IPS-20b (cell line): ENCODE data around the gene PAQR5.

Experiments
- H3K27ac ChIP-seq: one replicate; pipeline ENCODE4 v1.5.1; 2013; ENCODE audit warnings: low read length
- H3K27me3 ChIP-seq: 2 replicates; pipeline ENCODE4 v1.6.1; 2013; ENCODE audit warnings: mild to moderate bottlenecking, low read length, inconsistent platforms; ENCODE audit not compliant: insufficient read depth
- H3K36me3 ChIP-seq: 2 replicates; pipeline ENCODE4 v1.6.1; 2013; ENCODE audit warnings: low read depth, mild to moderate bottlenecking, inconsistent platforms, low read length, moderate library complexity; ENCODE audit not compliant: insufficient read depth
- H3K4me1 ChIP-seq: 2 replicates; pipeline ENCODE4 v1.6.1; 2013; ENCODE audit warnings: mild to moderate bottlenecking, control low read depth, inconsistent platforms, low read length, moderate library complexity; ENCODE audit not compliant: insufficient read depth
- H3K4me3 ChIP-seq: 2 replicates; pipeline ENCODE4 v1.5.1; 2013; ENCODE audit warnings: mild to moderate bottlenecking, low read length, inconsistent platforms
- H3K9ac ChIP-seq: 2 replicates; pipeline ENCODE4 v1.6.1; 2013; ENCODE audit warnings: low read depth, mild to moderate bottlenecking, inconsistent platforms, low read length, moderate library complexity
- H3K9me3 ChIP-seq: 2 replicates; pipeline ENCODE4 v1.6.1; 2013; ENCODE audit warnings: mild to moderate bottlenecking, low read depth, low read length, inconsistent platforms; ENCODE audit not compliant: insufficient read depth

The PAQR5 gene

DNA sequence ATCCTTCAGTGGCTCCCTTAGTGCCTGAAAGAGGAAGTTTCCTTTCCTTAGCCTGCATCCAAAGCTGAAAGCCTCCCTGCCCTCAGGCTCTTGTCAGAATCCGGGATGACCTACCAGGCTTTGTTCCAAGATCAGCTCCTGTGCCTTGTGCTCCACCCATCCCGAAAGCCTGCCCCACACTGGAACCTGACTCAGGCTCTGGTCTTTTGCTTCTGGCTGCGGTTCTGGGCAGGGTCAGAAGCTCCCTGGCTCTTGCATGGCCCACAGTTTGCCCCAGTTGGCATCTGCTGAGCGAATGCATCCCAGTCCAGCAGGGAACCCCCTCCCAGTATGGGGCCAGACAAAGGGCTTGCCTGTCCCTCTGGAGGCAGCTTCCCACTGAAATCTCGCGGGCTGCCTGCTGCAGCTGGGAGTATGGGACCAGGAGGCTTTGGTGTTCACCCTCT, 89.6 kb downstream of the PAQR5 start:
- Histone ChIP-seq H3K27ac (no peak overlapping the region), H3K4me3 (no peak overlapping the region), H3K27me3 (no peaks in the 10 kb centered on the region), H3K4me1 (no peaks in the 10 kb centered on the region; the same call in 1 of the 2 replicates), H3K9me3 (no peaks in the 10 kb centered on the region), H3K36me3 (no peaks in the 10 kb centered on the region), H3K9ac (no peak overlapping the region)

- no peak overlapping the region for H3K4me3 ChIP-seq
- H3K9ac ChIP-seq, result no peak overlapping the region
- H3K4me1 ChIP-seq, result no peaks in the 10 kb centered on the region; the same call in 1 of the 2 replicates
- no peak overlapping the region for H3K27ac ChIP-seq
- no peaks in the 10 kb centered on the region for H3K27me3 ChIP-seq
- no peaks in the 10 kb centered on the region for H3K36me3 ChIP-seq
- no peaks in the 10 kb centered on the region for H3K9me3 ChIP-seq
Observed at GRCh38 chr15:69389426-69389825, 90.7 kb downstream of the PAQR5 start.

DNA sequence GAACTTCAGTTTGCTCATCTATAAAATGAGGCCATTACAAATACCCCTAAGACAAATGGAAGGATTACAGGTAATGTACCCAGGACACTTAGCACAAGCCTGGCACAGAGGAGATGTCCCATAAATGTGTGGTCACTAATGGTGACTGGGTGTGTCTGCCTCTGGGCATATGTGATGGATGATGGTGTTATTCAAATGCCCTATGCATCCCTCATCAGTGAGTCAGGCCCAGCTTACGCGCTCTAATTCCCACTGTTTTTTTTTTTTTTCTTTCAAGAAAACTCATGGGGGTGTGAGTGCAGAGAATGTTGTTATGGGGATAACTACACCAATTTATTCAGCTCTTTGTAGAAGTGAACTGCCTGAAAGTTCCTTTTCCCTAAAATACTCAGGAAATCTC, 91.9 kb downstream of the PAQR5 start:
- no peaks in the 10 kb centered on the region; the same call in none of the 2 replicates for H3K4me1 ChIP-seq

DNA sequence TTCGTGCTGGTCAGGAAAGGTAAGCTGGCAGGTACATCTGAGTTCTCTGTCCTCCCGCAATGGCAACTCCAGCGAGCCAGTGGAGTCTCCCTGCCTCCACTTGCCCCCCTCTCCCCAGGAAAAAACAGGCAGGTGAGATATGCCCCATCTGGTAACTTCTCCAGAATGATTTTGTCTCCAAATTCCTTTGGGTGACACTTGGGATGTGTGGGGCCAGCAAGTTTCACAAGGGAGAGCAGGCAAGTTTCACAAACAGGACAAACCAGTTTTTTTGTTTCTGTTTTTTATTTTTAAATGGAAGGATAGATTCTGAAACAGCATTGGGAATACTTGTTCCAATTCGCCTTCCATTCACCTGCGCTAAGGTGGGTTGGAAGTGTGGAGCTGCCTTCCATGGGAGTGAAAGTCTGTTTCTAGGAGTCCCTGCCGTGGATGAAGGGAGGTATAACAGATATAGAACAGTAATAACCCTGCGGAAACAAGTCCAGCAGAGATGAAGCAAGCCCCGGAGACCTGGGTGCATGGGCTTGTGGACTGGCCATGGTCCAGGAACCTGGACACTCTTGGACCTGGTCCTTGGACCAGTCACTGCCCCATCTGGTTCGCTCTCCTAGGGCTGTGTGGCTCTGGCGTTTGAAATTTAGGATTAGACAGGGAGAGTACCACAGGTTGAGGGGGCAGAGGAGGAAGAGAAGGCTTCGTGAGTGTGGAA, 92.5 kb downstream of the PAQR5 start:
- H3K4me3 ChIP-seq, result no peak overlapping the region
- no peaks in the 10 kb centered on the region for H3K36me3 ChIP-seq
- no peak overlapping the region for H3K27ac ChIP-seq
- no peaks in the 10 kb centered on the region for H3K27me3 ChIP-seq
- no peaks in the 10 kb centered on the region; the same call in none of the 2 replicates for H3K4me1 ChIP-seq
- H3K9me3 ChIP-seq, result no peaks in the 10 kb centered on the region
- no peak overlapping the region for H3K9ac ChIP-seq

More for the DNA sequence above, 91.9 kb downstream of the PAQR5 start:
- Histone ChIP-seq H3K36me3 (no peaks in the 10 kb centered on the region), H3K27me3 (no peaks in the 10 kb centered on the region), H3K9ac (no peak overlapping the region), H3K27ac (no peak overlapping the region), H3K9me3 (no peaks in the 10 kb centered on the region), H3K4me3 (no peak overlapping the region)

GRCh38 chr15:69392352-69392751, 93.6 kb downstream of the PAQR5 start:
- H3K4me3 ChIP-seq, result no peak overlapping the region
- H3K9ac ChIP-seq, result no peak overlapping the region
- H3K9me3 ChIP-seq, result no peaks in the 10 kb centered on the region
- no peaks in the 10 kb centered on the region; the same call in none of the 2 replicates for H3K4me1 ChIP-seq
- no peaks in the 10 kb centered on the region for H3K36me3 ChIP-seq
- H3K27me3 ChIP-seq, result no peaks in the 10 kb centered on the region
- H3K27ac ChIP-seq, result no peak overlapping the region

DNA sequence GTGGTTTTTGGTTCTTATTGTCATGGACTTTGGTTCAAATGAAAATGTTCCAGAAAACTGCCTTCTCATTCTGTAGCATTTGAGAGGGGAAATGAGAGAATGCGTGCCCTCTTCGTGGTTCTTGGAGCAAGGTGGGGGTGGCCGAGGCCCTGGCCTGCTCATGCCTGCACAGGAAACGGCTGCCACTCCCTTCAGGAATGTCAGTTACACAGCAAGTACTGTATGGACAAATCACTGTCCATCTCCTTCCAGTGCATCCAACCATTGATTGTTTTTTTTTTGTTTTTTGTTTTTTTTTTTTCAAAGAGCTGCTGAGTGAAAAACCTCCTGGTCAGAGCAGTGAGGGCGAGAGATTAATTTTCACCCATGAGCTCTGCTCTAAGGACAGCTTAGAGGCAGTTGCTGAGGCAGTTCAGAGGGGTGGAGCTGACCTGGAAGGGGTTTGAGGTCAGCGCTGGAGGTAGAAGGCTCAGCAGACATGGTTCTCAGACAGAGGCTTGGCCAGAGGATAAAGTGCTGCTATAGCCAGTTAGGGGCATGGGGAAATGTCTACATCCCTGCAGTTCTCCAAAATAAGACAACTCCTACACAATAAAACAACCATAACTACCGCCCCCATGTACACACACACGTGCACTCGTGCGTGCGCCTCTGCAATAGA, 95.2 kb downstream of the PAQR5 start:
- Histone ChIP-seq H3K4me1 (no peaks in the 10 kb centered on the region; the same call in none of the 2 replicates), H3K4me3 (no peak overlapping the region), H3K27ac (no peak overlapping the region), H3K36me3 (no peaks in the 10 kb centered on the region), H3K9ac (no peak overlapping the region), H3K27me3 (no peaks in the 10 kb centered on the region), H3K9me3 (no peaks in the 10 kb centered on the region)

DNA sequence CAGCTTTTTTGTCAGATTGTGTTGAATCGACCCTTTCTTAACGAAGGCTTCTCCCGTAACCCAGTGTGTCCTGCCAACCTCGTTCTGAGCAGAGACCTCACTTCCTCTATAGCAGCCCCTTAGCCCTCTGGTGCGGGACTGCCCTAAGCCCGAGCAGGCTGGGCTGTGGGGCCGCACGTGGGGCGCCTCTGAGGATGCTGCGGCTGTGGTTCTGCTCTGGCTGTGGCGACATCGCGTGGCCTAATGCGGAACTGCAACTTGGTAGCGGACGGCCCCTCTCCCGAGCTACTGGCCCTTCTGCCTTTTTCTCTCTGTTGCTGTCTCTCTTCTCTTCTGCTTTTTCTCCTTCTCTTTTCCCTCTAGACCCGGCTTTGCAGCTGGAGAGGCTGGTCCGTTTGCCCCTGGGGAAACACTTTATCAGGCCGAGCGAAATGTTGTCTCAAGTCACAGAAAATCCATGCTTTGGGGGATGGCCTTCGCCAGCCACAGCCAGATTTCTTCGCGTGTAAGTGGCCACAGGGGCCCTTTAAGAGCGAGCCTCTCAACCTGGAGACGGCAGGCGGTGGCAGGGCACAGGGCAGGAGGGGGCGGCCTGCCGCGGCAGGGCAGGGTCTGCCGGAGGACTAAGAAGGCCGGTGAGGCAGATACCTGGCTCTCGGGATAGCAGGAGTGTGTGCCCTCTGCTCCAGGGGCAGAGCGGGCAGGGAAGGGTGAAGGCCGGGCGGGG, 96.0 kb downstream of the PAQR5 start:
- Histone ChIP-seq H3K27me3 (no peaks in the 10 kb centered on the region), H3K9ac (no peak overlapping the region), H3K27ac (no peak overlapping the region), H3K36me3 (no peaks in the 10 kb centered on the region), H3K9me3 (no peaks in the 10 kb centered on the region), H3K4me1 (no peaks in the 10 kb centered on the region; the same call in none of the 2 replicates), H3K4me3 (no peak overlapping the region)

DNA sequence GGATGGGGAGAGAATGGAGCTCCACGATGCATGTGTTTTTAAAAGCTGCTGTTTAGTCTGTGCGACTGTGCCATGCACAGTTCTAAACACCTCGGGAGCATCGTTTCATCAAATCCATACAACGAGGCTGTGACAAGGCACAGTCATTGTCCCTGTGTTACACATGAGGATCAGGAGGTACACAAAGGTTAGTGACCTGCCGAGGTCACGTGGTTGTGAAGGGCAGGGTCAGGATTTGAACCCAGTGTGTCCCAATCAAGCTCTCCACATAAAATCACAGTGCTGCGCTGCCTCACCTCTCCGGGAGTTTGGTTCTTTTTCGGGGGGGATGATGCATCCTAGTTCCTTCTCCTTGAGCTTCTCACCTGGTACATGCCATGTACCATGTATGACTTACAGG, 96.7 kb downstream of the PAQR5 start:
- no peak overlapping the region for H3K9ac ChIP-seq
- H3K9me3 ChIP-seq, result no peaks in the 10 kb centered on the region
- no peak overlapping the region for H3K27ac ChIP-seq
- H3K27me3 ChIP-seq, result no peaks in the 10 kb centered on the region
- no peaks in the 10 kb centered on the region; the same call in none of the 2 replicates for H3K4me1 ChIP-seq
- no peaks in the 10 kb centered on the region for H3K36me3 ChIP-seq
- H3K4me3 ChIP-seq, result no peak overlapping the region

DNA sequence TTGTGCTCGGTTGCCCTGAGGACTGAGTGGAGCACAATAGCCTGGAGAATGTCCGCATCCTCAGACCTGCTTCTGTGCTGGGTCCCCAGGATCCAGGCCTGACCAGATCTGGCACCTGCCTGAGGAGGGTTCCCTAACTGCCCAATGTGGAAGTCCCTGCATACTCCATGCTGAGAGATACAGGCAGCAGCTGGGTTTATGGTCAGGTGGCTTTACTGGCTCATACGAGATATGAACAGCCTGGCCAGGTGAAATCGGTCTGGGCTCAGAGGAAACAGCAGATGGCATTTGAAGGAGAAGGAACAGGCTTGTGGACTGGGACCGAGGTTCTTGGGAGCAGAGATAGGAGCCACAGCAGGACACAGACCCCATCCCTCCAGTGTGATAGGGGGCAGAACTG, 97.3 kb downstream of the PAQR5 start:
- no peaks in the 10 kb centered on the region for H3K9me3 ChIP-seq
- no peak overlapping the region for H3K27ac ChIP-seq
- H3K4me1 ChIP-seq, result no peaks in the 10 kb centered on the region; the same call in 1 of the 2 replicates
- H3K4me3 ChIP-seq, result no peak overlapping the region
- H3K36me3 ChIP-seq, result no peaks in the 10 kb centered on the region
- H3K9ac ChIP-seq, result no peak overlapping the region
- no peaks in the 10 kb centered on the region for H3K27me3 ChIP-seq

GRCh38 chr15:69398491-69398891, 99.8 kb downstream of the PAQR5 start:
- Histone ChIP-seq H3K27ac (no peak overlapping the region), H3K36me3 (no peaks in the 10 kb centered on the region), H3K9me3 (no peaks in the 10 kb centered on the region), H3K27me3 (no peaks in the 10 kb centered on the region), H3K4me1 (no peaks in the 10 kb centered on the region; the same call in 1 of the 2 replicates), H3K9ac (no peak overlapping the region), H3K4me3 (no peak overlapping the region)

DNA sequence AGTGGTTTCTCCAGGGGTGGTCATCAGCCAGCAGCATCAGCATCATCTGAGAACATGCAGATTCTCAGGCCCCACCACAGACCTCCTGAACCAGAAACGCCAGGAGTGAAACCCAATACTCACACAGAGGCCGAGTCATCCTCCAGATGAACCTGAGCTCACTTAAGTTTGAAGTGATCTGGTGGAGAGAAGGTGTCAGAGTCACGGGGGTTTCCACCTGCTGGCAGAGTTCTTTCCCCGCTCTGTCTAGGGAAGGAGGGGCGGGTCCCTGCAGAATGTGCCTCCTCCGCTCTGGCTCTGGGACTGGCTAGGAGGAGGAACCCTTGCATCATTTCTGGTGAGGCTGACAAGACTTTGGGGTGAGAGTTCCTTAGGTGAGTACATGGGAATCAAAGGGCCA, 102.1 kb downstream of the PAQR5 start:
- H3K27ac ChIP-seq, result no peak overlapping the region
- no peak overlapping the region for H3K9ac ChIP-seq
- H3K36me3 ChIP-seq, result no peaks in the 10 kb centered on the region
- H3K4me3 ChIP-seq, result no peak overlapping the region
- H3K4me1 ChIP-seq, result no peaks in the 10 kb centered on the region
- no peaks in the 10 kb centered on the region for H3K27me3 ChIP-seq
- no peaks in the 10 kb centered on the region for H3K9me3 ChIP-seq
